GM18508 (cell line): ENCODE data around the gene TNNT1.
"Not testable (repeated sequence)": the region's sequence is repeated elsewhere in the genome, so short reads cannot be mapped to it uniquely, and the experiment has no call there.

Source experiments
- ATAC-seq: cut with Tn5 transposase; IDR thresholded peaks from one replicate; pipeline ENCODE4 v1.9.1; 2021; ENCODE audit warnings: moderate number of reproducible peaks; ENCODE audit not compliant: insufficient read depth, unreplicated experiment

The TNNT1 gene

GRCh38 chr19:55171440-55171839 is 22.4 kb upstream of the TNNT1 start:
- ATAC-seq, result no peak

DNA sequence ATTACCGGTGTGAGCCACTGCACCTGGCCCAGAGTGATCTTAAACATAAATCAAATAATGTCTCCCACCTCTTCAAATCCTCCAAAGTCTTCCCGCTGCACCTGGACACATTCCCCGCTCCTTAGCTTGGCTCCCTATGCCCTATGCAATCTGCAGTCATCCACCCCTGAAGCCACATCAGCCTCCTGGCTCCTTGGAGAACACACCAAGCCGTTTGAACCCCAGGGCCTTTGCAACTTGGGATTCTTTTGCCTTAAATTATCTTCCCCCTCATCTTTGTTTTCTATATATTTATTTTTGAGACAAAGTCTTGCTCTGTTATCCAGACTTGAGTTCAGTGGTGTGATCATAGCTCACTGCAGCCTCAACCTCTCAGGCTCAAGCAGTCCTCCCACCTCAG is 20.1 kb upstream of the TNNT1 start:
- ATAC-seq, result no peak

DNA sequence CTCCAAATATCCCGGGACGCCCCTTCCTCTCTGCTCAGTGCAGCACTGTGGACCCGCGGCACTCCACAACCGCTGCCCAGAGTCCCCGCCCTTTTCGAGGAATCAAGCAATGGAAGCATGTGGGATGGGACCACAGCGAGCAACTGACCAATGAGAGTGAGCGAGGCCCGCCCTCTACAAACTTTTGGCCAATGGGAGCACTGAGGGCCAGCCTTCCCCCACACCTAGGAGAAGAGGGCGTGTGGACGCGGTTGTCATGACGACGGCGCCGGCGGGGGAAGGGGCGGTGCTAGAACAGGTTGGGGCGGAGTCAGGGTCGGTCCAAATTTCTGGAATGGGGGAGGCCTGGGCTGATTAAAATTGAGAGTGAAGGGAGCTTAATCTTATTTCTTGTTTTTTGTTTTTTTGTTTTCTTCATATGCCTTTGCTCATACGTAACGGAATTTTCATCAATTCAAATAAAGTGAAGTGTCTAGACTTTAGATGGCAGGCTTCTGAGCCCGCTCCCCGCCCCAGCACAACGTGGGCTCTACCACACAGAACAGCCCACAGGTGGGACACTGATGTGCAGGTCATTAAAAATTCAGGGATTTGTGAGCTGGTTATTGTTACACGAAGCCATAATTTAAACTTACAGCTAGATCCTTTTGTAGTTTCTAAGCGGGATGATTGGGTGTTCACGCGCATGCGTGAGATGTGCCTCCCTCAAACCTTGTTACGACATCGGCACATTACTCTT is 17.7 kb upstream of the TNNT1 start, which contains the start of gene DNAAF3:
Gene DNAAF3 (minus strand): TSS at position 84 of the 739 bp plus-strand sequence. CDS start 200 bp downstream, outside the sequence.
- ATAC-seq, result no peak

DNA sequence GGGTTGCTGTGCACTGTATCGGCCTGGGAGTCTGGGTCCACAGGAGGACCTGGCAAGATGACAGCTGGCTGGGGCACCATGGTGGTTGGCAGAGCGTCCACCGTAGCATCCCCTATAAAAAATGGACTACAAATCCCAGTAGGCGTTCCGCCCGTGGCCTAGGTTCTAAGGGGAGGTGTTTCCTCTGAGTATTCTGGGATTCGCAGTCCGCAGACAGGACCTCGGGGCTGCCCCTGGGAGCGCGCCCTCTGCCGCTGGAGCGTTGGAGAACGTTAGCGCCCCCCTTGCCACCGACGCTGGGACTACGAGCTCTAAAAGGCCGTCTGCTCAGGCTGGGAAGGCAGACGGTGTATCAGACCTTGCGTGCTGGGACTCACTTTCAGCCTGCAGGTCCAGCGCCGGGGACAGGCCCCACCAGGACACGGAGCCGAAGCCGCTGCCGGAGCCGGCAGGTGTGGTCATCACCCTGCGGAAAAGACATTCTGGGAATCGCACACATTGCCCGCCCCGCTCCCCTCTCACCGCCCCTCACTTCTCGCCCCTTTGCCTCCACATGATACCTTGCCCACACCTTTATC is 17.0 kb upstream of the TNNT1 start:
- ATAC-seq, result no peak

DNA sequence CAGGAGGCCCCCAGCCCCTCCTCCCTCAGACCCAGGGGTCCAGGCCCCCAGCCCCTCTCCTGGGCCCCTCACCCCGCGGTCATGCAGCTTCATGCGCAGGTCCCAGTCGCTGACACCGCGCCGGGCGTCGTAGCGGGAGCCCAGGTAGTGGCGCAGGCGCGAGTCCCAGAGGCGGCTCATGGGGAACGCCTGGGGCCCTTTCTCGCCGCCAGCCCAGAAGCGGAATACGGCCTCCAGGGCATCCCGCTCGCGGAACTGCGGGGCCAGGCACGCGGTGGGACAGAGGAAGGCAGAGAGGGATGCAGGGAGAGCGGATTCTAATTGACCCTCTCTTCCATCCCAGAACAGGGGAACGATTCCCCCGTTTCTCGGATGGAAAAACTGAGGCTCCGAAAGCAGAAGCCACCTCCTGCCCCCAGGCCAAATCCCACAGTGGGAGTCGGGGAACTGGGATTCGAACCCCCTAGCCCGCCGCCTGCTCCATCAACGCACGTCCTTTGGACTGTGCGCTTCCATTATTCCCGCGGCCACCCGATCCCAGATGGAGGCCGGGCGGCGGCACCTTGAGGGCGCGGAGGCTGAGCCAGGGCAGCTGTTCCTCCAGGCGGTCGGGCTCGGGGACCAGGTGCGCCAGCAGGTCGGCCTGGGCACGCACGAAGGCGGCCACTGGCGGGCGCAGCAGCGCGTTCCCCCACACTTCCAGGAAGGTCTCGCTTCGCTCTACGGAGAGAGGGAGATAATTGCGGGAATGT is 12.7 kb upstream of the TNNT1 start:
- ATAC-seq, result no peak

- ATAC-seq, result no peak
Observed at GRCh38 chr19:55160986-55161365, 12.0 kb upstream of the TNNT1 start.

- no peak for ATAC-seq
Observed at GRCh38 chr19:55160128-55160985, 11.4 kb upstream of the TNNT1 start.

GRCh38 chr19:55158848-55159749 is 10.1 kb upstream of the TNNT1 start:
- ATAC-seq, result no peak

DNA sequence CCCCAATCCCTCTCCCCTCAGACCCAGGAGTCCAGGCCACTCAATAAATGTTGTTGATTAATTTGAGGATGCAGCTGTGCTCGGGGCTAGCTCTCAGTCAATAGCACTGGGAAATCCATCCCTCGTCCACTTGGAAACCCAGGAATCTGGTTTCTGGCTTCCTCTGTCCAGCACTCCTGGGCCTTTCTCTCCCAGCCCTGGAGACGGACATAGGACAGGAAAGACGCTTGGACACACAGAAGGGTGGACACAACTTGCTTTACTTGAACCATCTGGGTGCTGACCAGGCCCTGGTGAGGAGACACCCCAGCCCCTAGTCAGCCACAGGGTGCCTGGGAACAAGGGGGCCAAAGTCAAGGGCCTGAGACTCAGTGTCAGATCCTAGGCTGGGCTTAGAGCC is 9.4 kb upstream of the TNNT1 start:
- ATAC-seq, result no peak

DNA sequence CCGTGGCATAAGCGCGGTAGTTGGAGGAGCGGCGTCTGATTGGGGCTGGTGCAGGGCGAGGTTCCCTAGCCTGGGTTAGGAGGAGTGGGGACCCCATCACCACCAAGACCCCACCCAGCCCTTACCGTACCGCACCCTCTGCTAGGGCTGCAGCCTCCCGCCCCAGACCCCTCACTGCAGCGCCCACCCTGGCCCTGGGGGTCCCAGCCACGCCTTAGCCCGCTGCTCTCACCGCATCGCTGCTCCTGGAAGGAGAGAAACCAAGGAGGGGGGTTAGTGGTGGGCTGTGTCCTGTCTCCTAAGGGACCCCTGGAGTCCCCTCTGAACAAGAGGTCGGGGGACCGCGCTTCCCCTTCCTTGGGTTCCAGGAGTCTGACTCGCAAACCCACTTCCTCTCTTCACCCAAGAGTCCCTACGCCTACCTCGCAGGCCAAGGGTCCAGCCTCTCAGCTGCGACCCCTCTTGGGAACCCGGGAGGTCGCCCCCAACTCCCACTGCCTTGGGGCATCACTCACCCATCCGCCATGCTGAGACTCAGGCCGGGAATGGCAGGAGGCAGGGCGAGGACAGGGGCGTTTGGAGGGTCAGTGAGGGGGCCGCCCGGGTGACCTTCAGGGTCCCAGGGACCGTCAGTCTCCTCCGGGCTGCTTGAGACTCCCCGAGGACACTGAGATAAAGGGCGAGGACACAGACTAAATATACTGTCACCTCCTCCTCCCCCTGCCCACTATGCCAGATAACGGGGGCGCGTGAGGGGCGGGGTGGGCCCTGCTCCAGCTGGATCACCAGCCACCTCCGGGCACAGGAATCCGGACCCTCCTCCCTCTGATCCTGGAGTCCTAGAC is 8.3 kb upstream of the TNNT1 start, which contains the start of gene TNNI3:
Gene TNNI3 (minus strand): TSS at position 669 of the 845 bp plus-strand sequence. CDS start 143 bp downstream, at position 526.
- no peak for ATAC-seq

GRCh38 chr19:55156202-55157063 is 7.4 kb upstream of the TNNT1 start:
- ATAC-seq, result no peak

DNA sequence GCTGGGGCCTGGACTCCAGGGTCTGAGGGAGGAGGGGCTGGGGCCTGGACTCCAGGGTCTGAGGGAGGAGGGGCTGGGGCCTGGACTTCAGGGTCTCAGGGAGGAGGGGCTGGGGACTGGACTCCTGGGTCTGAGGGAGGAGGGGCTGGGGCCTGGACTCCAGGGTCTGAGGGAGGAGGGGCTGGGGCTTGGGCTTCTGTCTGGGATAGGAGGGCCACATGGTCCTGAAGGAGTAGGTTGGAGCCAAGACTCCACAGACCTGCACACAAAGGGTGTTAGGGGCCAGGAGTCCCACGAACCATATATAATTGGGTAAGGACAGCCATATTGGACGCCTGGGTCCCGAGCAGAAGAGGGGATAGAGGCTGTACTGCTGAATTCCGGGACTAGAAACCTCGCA is 6.8 kb upstream of the TNNT1 start:
- not testable (repeated sequence) for ATAC-seq

GRCh38 chr19:55153652-55154264 is 4.8 kb upstream of the TNNT1 start:
- ATAC-seq, result no peak

DNA sequence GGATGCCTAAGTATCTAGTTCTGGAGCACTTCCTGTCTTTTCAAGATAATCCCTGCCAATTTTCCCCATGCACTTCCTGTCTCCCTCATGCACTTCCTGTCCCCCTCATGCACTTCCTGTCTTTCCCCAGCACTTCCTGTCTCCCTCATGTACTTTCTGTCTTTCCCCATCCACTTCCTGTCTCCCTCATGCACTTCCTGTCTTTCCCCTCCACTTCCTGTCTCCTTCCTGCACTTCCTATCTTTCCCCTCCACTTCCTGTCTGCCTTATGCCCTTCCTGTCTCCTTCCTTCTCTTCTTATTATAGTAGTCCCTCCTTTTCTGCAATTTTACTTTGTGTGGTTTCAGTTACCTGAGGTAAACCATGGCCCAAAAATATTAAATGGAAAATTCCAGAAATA is 3.0 kb upstream of the TNNT1 start:
- no peak for ATAC-seq

- ATAC-seq, result no peak
Observed at GRCh38 chr19:55147545-55148251, 1.3 kb downstream of the TNNT1 start.

DNA sequence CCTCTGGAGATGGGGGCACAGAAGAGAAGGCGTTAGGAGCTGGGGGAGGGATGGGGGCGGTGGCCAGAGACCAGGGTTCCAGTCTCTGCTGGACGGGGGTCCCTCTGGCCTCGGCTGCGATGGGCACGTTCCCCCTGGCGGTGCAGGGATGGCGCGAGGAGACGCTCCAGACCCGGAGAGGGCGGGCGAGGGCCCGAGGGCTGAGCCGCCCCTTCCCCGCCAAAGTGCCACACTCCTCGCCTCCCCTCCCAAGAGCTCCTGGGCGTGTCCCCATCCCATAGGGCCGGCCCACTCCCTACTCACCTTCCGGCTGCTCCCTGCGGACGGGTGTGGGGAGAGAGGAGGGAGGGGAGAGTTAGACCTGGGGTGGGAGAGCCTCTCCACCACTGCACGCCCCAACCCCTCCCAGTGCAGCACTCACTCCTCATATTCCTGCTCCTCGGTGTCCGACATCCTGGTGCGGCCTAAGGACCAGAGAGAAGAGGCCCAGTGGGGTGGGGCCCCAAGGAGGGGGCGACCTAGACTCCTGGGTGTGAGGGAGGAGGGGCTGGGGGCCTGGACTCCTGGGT is 2.2 kb downstream of the TNNT1 start:
- no peak for ATAC-seq
